Measurements from ENCODE around the gene TPRG1. TPM values are rescaled to one million over a fixed set of nuclear protein-coding genes. Genes with fewer than 3 reads are reported as not detected.

TPRG1 gene
- total and polyA plus RNA-seq, 2 of the 4 experiments (the other 2 are of a cell fraction): 0.17 TPM; not detected in 1

DNA sequence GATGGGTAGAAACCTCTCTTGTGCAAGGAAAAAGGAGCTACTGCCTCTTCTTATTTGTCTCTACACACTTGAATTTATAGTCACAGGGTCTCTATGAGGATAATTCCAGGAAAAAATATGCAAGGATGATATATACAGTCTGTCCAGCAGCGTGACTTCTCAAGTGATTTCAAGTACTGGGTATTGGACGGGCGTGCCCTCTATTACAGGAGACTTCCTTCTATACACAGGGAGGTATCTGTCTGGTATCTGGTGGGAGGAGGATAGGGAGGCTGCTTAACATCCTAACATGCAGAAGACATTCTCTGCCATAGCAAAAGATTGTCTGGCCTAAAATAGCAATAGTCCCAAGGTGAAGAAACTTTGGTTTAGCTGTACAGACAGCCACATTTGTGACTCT lies 146.1 kb downstream of the TPRG1 start:
- intact Hi-C loops (cut with micrococcal nuclease) (no loop called here), in situ Hi-C loops (cut with MboI; ENCODE audit: low sequenced_read_pairs) (no loop called here), dilution Hi-C loops (cut with HindIII; ENCODE audit: low sequenced_read_pairs, unreplicated experiment) (no loop called here)
- Histone ChIP-seq H3K23ac (ENCODE audit: low read depth, low read length) (no peak overlapping the region), H3K14ac (replicated peaks; ENCODE audit: low read depth, low read length) (no peak overlapping the region), H3K79me1 (ENCODE audit: low read depth in 1 of 2, low read length in 2 of 2) (no peaks in the 10 kb centered on the region), H3K56ac (ENCODE audit: extremely low read depth, insufficient read depth, low read length) (no peak overlapping the region), H2AK5ac (ENCODE audit: low read depth, low read length) (no peak overlapping the region), H2BK20ac (ENCODE audit: low read depth, low read length) (no peak overlapping the region), H3K9me1 (ENCODE audit: insufficient read depth, low read length) (no peaks in the 10 kb centered on the region), H3K9ac (ENCODE audit: low read depth, low read length) (no peak overlapping the region), H3K27me3 (ENCODE audit: control insufficient read depth, insufficient read depth, low read length) (peaks cover 2% of the 10 kb centered on the region; the same call in 1 of the 2 replicates), H4K20me1 (ENCODE audit: insufficient read depth, low read length) (no peaks in the 10 kb centered on the region), H3K36me3 (ENCODE audit: control insufficient read depth, insufficient read depth, low read length) (no peaks in the 10 kb centered on the region), H2BK120ac (ENCODE audit: low read depth, low read length) (no peak overlapping the region), H2BK5ac (ENCODE audit: low read depth, low read length, poor library complexity, severe bottlenecking) (no peak overlapping the region), H4K5ac (ENCODE audit: low read depth, low read length) (no peak overlapping the region), H2BK15ac (ENCODE audit: low read depth, low read length) (no peak overlapping the region), H2AK9ac (replicated peaks; ENCODE audit: low read depth, low read length, poor library complexity) (no peak overlapping the region), H4K8ac (ENCODE audit: low read depth in 2 of 2, low read length in 2 of 2) (no peak overlapping the region), H3K4me3 (ENCODE audit: insufficient read depth, low read depth, low read length) (no peak overlapping the region), H3K18ac (ENCODE audit: low read depth, low read length) (no peak overlapping the region), H3K9me3 (ENCODE audit: control insufficient read depth, insufficient read depth, low read length) (no peaks in the 10 kb centered on the region), H3K27ac (ENCODE audit: insufficient read depth, low read length) (no peak overlapping the region), H2AFZ (replicated peaks; ENCODE audit: low read length, poor library complexity) (no peak overlapping the region), H3K4me1 (ENCODE audit: control insufficient read depth, insufficient read depth, low read length) (no peaks in the 10 kb centered on the region), H3K4me2 (ENCODE audit: low read depth, low read length) (no peak overlapping the region), H4K91ac (ENCODE audit: insufficient read depth, low read depth, low read length) (no peak overlapping the region), H3K4ac (ENCODE audit: low read depth, low read length) (no peak overlapping the region)
- ATAC-seq (ENCODE audit: low read depth) (no peak), DNase-seq (no peak)
- ChIA-PET CTCF (interaction anchor here (0.6 kb wide), 1 partner anchor 48 kb away, joined by 3 read pairs; no protein-coding TSS in a partner anchor), POLR2A (ENCODE audit: unreplicated experiment) (no interaction called here)
- WGBS, 2 experiments (ENCODE audit: extremely low coverage in 2 of 2, insufficient read length in 1 of 2): no CpG with 5 or more reads among the region's 3 CpGs
- BruUV-seq (replicated peaks): no TSS peak
- TF ChIP-seq CHD1 (IDR thresholded peaks at IDR 0.05; ENCODE audit: low read depth, low read length) (no peak), MXI1 (IDR thresholded peaks at IDR 0.05; ENCODE audit: borderline replicate concordance, low read depth, low read length) (no peak), RFX5 (IDR thresholded peaks at IDR 0.05; ENCODE audit: low read depth, low read length) (no peak), NFE2L2 (IDR thresholded peaks at IDR 0.05; ENCODE audit: low read depth, low read length) (no peak), SMC3 (IDR thresholded peaks at IDR 0.05; ENCODE audit: low read depth, low read length) (no peak), MAFK (IDR thresholded peaks at IDR 0.05; ENCODE audit: low read depth, low read length) (no peak), RCOR1 (IDR thresholded peaks at IDR 0.05; ENCODE audit: insufficient replicate concordance, low read length) (no peak), FOS (IDR thresholded peaks at IDR 0.05; ENCODE audit: low read depth, low read length) (no peak), CEBPB (IDR thresholded peaks at IDR 0.05; ENCODE audit: low read depth, low read length) (no peak)
- TF ChIP-seq, protein P1, sequence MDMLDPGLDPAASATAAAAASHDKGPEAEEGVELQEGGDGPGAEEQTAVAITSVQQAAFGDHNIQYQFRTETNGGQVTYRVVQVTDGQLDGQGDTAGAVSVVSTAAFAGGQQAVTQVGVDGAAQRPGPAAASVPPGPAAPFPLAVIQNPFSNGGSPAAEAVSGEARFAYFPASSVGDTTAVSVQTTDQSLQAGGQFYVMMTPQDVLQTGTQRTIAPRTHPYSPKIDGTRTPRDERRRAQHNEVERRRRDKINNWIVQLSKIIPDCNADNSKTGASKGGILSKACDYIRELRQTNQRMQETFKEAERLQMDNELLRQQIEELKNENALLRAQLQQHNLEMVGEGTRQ (IDR thresholded peaks at IDR 0.05; ENCODE audit: low read depth, low read length): no peak
